SJSA1 (cell line): Measurements from ENCODE around the gene ELAVL2. TPM values are rescaled to one million over a fixed set of nuclear protein-coding genes. Genes with fewer than 3 reads are reported as not detected.
"Not testable (repeated sequence)": the region's sequence is repeated elsewhere in the genome, so short reads cannot be mapped to it uniquely, and the experiment has no call there.

Experiments
- DNase-seq, 2 experiments: peaks; one replicate each; pipeline ENCODE4 v3.0.0-alpha.2; 2015 to 2020; ENCODE audit warnings: low spot score in 2 of 2, low read depth in 1 of 2
- H3K27ac ChIP-seq: fragments of 250-450 bp; sonication (Bioruptor Pico); 2 replicates; pipeline ENCODE4 v1.5.1; 2020; ENCODE audit warnings: mild to moderate bottlenecking, moderate library complexity
- H3K27me3 ChIP-seq: fragments of 250-450 bp; sonication (Bioruptor Pico); replicated peaks from 2 replicates; pipeline ENCODE4 v1.5.1; 2020; ENCODE audit warnings: mild to moderate bottlenecking, moderate library complexity
- H3K36me3 ChIP-seq: fragments of 250-450 bp; sonication (Bioruptor Pico); 2 replicates; pipeline ENCODE4 v1.5.1; 2020; ENCODE audit warnings: mild to moderate bottlenecking
- H3K4me1 ChIP-seq: fragments of 250-450 bp; sonication (Bioruptor Pico); replicated peaks from 2 replicates; pipeline ENCODE4 v1.6.1; 2021; ENCODE audit warnings: mild to moderate bottlenecking
- H3K4me3 ChIP-seq: fragments of 250-450 bp; sonication (Bioruptor Pico); 2 replicates; pipeline ENCODE4 v1.5.1; 2020; ENCODE audit warnings: mild to moderate bottlenecking
- H3K9me3 ChIP-seq: fragments of 250-450 bp; sonication (Bioruptor Pico); replicated peaks from 2 replicates; pipeline ENCODE4 v1.5.1; 2020; ENCODE audit warnings: mild to moderate bottlenecking
- total RNA-seq: library from RNA; depleted of rRNA; stranded (reverse); fragments of >200 nt; shearing (Covaris generic); gene quantifications from 2 replicates; pipeline ENCODE4 v1.2.3, GENCODE V29; 2014

ELAVL2 gene
- total RNA-seq, 1 experiment from 2014 or later = 0.08 TPM

- no peak overlapping the region for H3K4me3 ChIP-seq
- H3K9me3 ChIP-seq = no peaks in the 10 kb centered on the region
- no peaks in the 10 kb centered on the region for H3K27me3 ChIP-seq
- no peaks in the 10 kb centered on the region for H3K36me3 ChIP-seq
- no peak for DNase-seq
- H3K27ac ChIP-seq = no peak overlapping the region
- H3K4me1 ChIP-seq = no peaks in the 10 kb centered on the region
Measured at GRCh38 chr9:23739753-23740152, 86.3 kb downstream of the ELAVL2 start.

- Histone ChIP-seq H3K9me3 (no peaks in the 10 kb centered on the region), H3K27me3 (no peaks in the 10 kb centered on the region), H3K4me3 (no peak overlapping the region), H3K27ac (no peak overlapping the region), H3K4me1 (no peaks in the 10 kb centered on the region), H3K36me3 (no peaks in the 10 kb centered on the region)
- DNase-seq = no peak
Measured at GRCh38 chr9:23736293-23736692, 89.7 kb downstream of the ELAVL2 start.

GRCh38 chr9:23733495-23734078, 92.5 kb downstream of the ELAVL2 start:
- DNase-seq = no peak

GRCh38 chr9:23731353-23731752, 94.7 kb downstream of the ELAVL2 start:
- Histone ChIP-seq H3K36me3 (no peaks in the 10 kb centered on the region), H3K4me1 (no peaks in the 10 kb centered on the region), H3K4me3 (no peak overlapping the region), H3K27me3 (no peaks in the 10 kb centered on the region), H3K9me3 (no peaks in the 10 kb centered on the region), H3K27ac (no peak overlapping the region)
- no peak for DNase-seq

More at GRCh38 chr9:23733495-23734078, 92.5 kb downstream of the ELAVL2 start:
- Histone ChIP-seq H3K27ac (no peak overlapping the region), H3K9me3 (no peaks in the 10 kb centered on the region), H3K4me3 (no peak overlapping the region), H3K36me3 (no peaks in the 10 kb centered on the region), H3K4me1 (no peaks in the 10 kb centered on the region), H3K27me3 (no peaks in the 10 kb centered on the region)

- Histone ChIP-seq H3K4me1 (no peaks in the 10 kb centered on the region), H3K27me3 (no peaks in the 10 kb centered on the region), H3K27ac (no peak overlapping the region), H3K36me3 (no peaks in the 10 kb centered on the region), H3K4me3 (no peak overlapping the region), H3K9me3 (no peaks in the 10 kb centered on the region)
- no peak for DNase-seq
Measured at GRCh38 chr9:23730364-23730763, 95.7 kb downstream of the ELAVL2 start.

GRCh38 chr9:23728736-23729135, 97.3 kb downstream of the ELAVL2 start:
- no peak overlapping the region for H3K27ac ChIP-seq
- DNase-seq = no peak
- no peaks in the 10 kb centered on the region for H3K27me3 ChIP-seq

GRCh38 chr9:23725279-23725946, 100.6 kb downstream of the ELAVL2 start:
- no peak for DNase-seq
- no peaks in the 10 kb centered on the region for H3K9me3 ChIP-seq
- no peaks in the 10 kb centered on the region for H3K36me3 ChIP-seq
- H3K4me3 ChIP-seq = no peak overlapping the region
- H3K27me3 ChIP-seq = no peaks in the 10 kb centered on the region
- H3K4me1 ChIP-seq = no peaks in the 10 kb centered on the region
- H3K27ac ChIP-seq = no peak overlapping the region

More at GRCh38 chr9:23728736-23729135, 97.3 kb downstream of the ELAVL2 start:
- no peaks in the 10 kb centered on the region for H3K4me1 ChIP-seq
- no peaks in the 10 kb centered on the region for H3K9me3 ChIP-seq
- H3K4me3 ChIP-seq = no peak overlapping the region
- no peaks in the 10 kb centered on the region for H3K36me3 ChIP-seq

GRCh38 chr9:23723672-23724071, 102.4 kb downstream of the ELAVL2 start:
- H3K4me3 ChIP-seq = no peak overlapping the region
- no peak overlapping the region for H3K27ac ChIP-seq
- no peaks in the 10 kb centered on the region for H3K36me3 ChIP-seq
- H3K27me3 ChIP-seq = no peaks in the 10 kb centered on the region
- no peaks in the 10 kb centered on the region for H3K9me3 ChIP-seq
- no peaks in the 10 kb centered on the region for H3K4me1 ChIP-seq
- no peak for DNase-seq

- not testable (repeated sequence) for H3K36me3 ChIP-seq, H3K9me3 ChIP-seq, DNase-seq
Measured at GRCh38 chr9:23723048-23723447, 103.0 kb downstream of the ELAVL2 start.

GRCh38 chr9:23721466-23721865, 104.6 kb downstream of the ELAVL2 start:
- no peaks in the 10 kb centered on the region for H3K9me3 ChIP-seq
- no peak overlapping the region for H3K27ac ChIP-seq
- no peaks in the 10 kb centered on the region for H3K27me3 ChIP-seq
- H3K4me3 ChIP-seq = no peak overlapping the region
- no peaks in the 10 kb centered on the region for H3K36me3 ChIP-seq
- no peak for DNase-seq
- H3K4me1 ChIP-seq = no peaks in the 10 kb centered on the region

More at GRCh38 chr9:23723048-23723447, 103.0 kb downstream of the ELAVL2 start:
- not testable (repeated sequence) for H3K4me1 ChIP-seq, H3K4me3 ChIP-seq, H3K27me3 ChIP-seq, H3K27ac ChIP-seq

GRCh38 chr9:23717505-23717904, 108.5 kb downstream of the ELAVL2 start:
- H3K27me3 ChIP-seq = no peaks in the 10 kb centered on the region
- H3K4me3 ChIP-seq = no peak overlapping the region

GRCh38 chr9:23707249-23707648, 118.8 kb downstream of the ELAVL2 start:
- Histone ChIP-seq H3K36me3 (no peaks in the 10 kb centered on the region), H3K4me3 (no peak overlapping the region), H3K9me3 (no peaks in the 10 kb centered on the region), H3K27me3 (no peaks in the 10 kb centered on the region), H3K4me1 (no peaks in the 10 kb centered on the region), H3K27ac (no peak overlapping the region)
- DNase-seq = no peak

More at GRCh38 chr9:23717505-23717904, 108.5 kb downstream of the ELAVL2 start:
- no peaks in the 10 kb centered on the region for H3K9me3 ChIP-seq
- H3K27ac ChIP-seq = no peak overlapping the region
- H3K4me1 ChIP-seq = no peaks in the 10 kb centered on the region
- DNase-seq = no peak
- H3K36me3 ChIP-seq = no peaks in the 10 kb centered on the region

GRCh38 chr9:23702311-23702922, 123.6 kb downstream of the ELAVL2 start:
- H3K4me3 ChIP-seq = no peak overlapping the region
- DNase-seq = no peak

GRCh38 chr9:23701291-23701690, 124.7 kb downstream of the ELAVL2 start:
- H3K9me3 ChIP-seq = no peaks in the 10 kb centered on the region
- no peaks in the 10 kb centered on the region for H3K4me1 ChIP-seq
- H3K27ac ChIP-seq = no peak overlapping the region
- no peak for DNase-seq
- no peaks in the 10 kb centered on the region for H3K36me3 ChIP-seq
- no peak overlapping the region for H3K4me3 ChIP-seq
- H3K27me3 ChIP-seq = no peaks in the 10 kb centered on the region

More at GRCh38 chr9:23702311-23702922, 123.6 kb downstream of the ELAVL2 start:
- no peaks in the 10 kb centered on the region for H3K9me3 ChIP-seq
- no peaks in the 10 kb centered on the region for H3K27me3 ChIP-seq
- H3K4me1 ChIP-seq = no peaks in the 10 kb centered on the region
- no peaks in the 10 kb centered on the region for H3K36me3 ChIP-seq
- no peak overlapping the region for H3K27ac ChIP-seq
